HG02885 (cell line): ENCODE results near the gene RBM5.

Experiments used
- ATAC-seq: cut with Tn5 transposase; IDR thresholded peaks from one replicate; pipeline ENCODE4 v1.9.1; 2021; ENCODE audit warnings: mild to moderate bottlenecking; ENCODE audit not compliant: unreplicated experiment, poor library complexity

RBM5 gene

GRCh38 chr3:50156549-50157493, 68.1 kb downstream of the RBM5 start:
- ATAC-seq = no peak

DNA sequence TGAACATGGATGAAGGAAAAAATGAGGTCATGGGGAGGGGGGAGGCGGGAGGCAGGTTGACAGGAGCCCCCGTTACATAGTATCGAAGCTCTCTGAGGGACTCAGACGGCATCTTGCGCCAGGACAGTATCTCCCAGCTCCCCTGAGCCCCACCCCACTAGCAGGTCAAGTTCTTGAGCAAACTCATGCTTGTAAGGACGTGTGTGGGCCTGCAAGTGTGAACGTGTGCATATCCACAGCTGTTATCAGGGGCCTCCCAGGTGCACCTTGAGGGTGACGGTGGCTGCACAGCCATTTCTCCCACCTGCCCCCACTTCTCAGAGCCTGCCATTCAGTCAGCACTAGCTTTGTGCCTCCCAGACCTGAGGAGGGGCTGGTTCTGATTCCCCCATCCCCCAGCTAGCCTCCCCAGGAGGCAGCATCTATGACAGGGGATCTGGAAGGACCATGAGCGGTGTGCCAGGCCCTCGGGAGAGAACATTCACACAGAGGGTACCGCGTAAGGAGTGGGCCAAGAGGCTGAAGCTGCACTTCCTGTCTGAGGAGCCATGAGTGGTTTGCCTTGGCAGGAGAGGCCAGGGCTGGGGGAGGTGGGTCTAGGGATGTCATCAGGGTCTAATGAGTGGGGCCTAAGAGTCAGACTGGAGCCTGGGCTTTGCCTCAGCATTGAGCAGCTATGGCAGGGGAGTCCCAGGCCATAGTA, 69.3 kb downstream of the RBM5 start:
- no peak for ATAC-seq

DNA sequence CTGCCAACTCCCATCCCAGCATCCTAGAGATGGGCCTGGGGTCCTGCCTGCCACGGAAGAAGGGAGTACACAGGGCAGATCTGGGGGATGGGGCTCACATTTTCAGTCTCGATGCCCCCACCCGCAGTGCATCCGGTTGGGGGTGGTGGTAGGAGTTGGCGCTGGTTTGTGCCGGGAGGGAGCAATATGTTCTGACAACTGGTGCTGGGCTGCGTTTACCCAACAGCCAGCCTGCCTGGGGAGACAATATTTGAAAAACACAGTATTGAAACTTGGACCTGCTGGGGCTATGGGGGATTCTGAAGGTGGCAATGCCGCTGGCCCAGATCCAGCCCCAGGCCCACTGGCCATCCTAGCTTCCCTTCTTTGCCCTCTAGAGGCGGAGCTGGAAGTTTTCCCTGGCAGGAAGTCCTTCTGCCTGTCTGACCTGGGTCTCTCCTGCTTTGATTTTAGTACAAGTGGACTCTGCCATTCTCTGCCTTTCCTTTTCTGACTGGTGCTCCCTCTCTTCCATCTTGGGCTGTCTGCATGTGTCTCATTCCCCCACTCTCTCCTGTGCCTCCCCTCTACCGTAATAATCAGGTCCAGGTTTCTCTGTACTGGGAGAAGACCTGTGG, 69.9 kb downstream of the RBM5 start:
- ATAC-seq = no peak

- ATAC-seq = no peak
Observed at GRCh38 chr3:50160561-50160983, 71.9 kb downstream of the RBM5 start.

GRCh38 chr3:50161320-50161719, 72.6 kb downstream of the RBM5 start:
- no peak for ATAC-seq

DNA sequence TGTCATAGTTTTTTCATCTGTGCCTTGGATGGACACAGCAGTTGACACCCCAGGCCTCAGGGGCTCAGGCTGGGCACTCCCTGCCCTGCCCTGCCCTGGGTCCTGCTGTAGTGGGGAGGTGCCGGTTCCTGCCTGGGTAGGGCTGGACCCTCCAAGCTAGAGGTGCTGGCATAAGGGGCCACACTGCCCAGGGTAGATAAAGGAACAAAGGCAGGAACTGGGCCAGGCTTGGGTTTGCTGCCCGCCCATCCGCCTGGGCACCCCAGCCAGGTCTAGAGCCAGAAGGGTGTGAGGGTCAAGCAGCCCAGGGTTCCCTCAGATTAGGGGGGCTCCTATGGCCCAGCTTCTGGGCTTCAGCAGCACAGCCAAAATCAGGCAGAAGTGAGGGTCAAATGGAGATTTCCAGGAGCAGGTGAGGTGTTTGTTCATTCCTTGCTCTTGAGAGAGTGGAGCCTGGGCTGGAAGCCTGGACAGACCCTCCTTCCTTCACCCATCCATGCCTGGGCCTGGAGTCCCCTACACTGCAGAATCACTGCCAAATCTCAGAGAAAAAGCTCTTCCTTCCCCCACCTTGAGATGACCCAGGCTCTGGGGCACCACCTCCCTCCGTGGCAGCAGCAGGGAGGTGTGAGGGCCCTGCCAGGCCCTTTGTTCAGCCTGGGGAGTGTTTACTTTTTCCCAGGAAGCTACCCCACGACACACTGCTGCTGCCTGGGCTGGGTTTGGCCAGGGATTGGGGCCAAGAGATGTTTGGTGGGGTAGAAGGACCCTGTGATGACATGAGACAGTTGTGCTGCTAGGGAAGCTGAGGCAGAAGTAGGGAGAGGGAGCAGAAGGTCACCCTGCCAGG, 73.5 kb downstream of the RBM5 start:
- ATAC-seq = no peak

GRCh38 chr3:50163572-50164455, 75.1 kb downstream of the RBM5 start:
- no peak for ATAC-seq

DNA sequence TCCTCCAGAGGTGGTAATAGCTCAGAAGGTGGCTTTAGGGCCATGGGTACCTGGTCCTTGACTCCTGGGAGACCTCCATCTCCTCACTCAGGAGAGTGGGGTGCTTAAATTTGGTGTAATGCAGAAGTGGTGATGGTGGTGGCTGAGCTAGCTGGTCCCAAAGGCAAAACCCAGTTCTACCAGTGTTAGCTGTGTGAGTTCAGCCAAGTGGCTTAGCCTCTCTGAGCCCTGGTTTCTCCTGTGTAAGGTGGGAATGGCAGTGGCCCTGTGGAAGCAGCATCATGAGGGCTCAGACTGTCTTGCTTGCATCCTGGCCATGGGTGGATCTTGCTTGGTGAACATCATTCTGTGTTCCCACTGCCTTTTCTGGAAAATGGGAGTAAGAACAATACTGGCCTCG, 75.8 kb downstream of the RBM5 start:
- no peak for ATAC-seq

GRCh38 chr3:50164984-50165909, 76.5 kb downstream of the RBM5 start:
- ATAC-seq = no peak

GRCh38 chr3:50165910-50166538, 77.3 kb downstream of the RBM5 start:
- no peak for ATAC-seq

DNA sequence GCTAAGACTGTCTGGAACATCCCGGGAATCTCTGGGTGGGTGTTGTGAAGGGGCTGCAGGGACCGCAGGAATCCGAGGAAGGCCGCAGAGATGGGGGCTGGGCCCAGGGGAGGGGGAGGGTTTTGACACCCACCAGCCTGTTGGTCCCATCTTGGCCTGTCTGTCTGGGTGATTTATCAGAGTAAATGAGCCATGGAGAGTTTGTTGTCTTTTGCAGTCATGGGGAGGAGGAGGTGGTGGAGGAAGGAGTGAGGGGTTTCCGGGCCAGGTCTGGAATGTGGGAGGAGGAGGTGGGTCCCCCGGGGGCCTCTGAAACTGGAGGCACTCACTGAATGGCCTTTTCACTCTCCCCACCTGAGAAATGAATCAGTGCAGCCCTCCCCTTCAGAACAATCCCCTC, 77.9 kb downstream of the RBM5 start:
- ATAC-seq = no peak

DNA sequence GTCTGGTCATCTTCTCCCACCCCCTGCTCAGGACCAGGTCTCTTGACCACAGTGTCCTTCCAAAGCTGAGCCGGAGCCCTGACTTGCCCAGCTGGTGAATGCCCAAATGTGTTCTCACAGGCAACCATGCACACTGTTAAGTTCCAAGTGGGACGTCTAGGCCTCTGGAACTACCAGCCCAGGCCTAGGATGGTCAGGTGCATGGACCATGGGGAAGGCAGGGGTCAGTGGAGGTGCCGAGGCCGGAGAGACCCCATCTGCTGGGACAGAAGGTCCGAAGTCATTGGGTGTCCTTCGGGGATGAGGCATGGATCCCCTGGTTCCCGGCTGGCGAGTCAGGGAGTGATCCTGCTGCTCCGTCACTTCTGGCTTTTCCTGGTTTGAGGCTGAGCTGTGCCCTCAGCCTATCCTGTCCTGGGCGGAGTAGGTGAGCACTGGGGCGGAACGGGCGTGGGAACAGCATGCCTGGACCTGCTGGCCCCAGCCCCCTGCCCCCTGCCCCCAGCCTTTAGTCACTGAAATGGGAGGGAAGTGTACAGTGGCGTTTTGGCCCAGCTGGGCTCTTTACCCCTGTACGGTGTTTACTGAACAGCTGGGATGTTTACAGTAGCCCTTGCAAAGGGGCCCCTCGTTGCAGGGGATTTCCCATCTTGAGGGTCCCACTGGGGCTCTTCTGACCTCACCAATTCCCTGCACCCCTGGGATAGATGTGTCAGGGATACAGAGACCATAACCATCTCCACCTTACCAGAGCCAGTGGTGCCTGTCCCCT, 78.5 kb downstream of the RBM5 start:
- no peak for ATAC-seq

GRCh38 chr3:50167841-50168209, 79.1 kb downstream of the RBM5 start:
- ATAC-seq = no peak

DNA sequence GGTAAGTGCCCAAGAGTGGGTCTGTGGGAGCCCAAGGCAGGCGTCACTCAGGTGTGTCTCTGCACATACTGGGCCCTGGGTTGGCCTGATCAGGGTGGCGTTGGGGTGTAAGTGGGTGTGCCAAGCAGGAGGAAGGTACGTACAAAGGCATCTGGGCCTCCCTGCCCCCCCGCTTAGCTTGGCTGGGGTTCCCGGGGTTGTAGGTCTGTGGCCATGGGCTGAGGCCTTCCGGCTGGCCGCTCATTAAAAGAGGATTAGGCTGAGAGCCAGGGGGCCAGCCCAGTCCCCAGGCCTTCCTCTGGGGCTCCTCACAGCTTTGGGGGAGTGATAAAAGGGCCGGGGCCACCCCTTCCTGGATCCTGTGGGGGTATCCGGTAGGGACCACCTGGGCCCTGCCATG, 79.7 kb downstream of the RBM5 start:
- ATAC-seq = no peak
